PFSK-1 (cell line): Measurements from ENCODE around the gene ZNF502.

Experiments used
- FOXP2 ChIP-seq: optimal IDR thresholded peaks from 2 replicates; pipeline ENCODE3; 2011; ENCODE audit warnings: borderline replicate concordance, control low read depth, inconsistent platforms; ENCODE audit not compliant: insufficient read depth; ENCODE audit errors: extremely low read length, extremely low read depth
- POLR2AphosphoS5 ChIP-seq: IDR thresholded peaks from 2 replicates; pipeline ENCODE4 v1.6.1; 2012; ENCODE audit warnings: low read depth, mild to moderate bottlenecking, control low read depth, low read length, moderate library complexity
- TAF1 ChIP-seq: IDR thresholded peaks from 2 replicates; pipeline ENCODE4 v1.6.1; 2012; ENCODE audit warnings: low read length, control low read depth, borderline replicate concordance; ENCODE audit not compliant: insufficient read depth

- TF ChIP-seq FOXP2: no peak
- TF ChIP-seq TAF1: no peak
- no peak for TF ChIP-seq POLR2AphosphoS5
Observed at GRCh38 chr3:44761101-44761423, 48.6 kb downstream of the ZNF502 start.
